Activated T-helper 17 cell treated with anti-CD3 and anti-CD28 coated beads, Interleukin-2, amount 50 U/mL, for 72 hours (primary cell): Measurements from ENCODE around the gene PGBD1. TPM values are rescaled to one million over a fixed set of nuclear protein-coding genes. Genes with fewer than 3 reads are reported as not detected.

ENCODE experiments used
- ATAC-seq: fragments of 150-1000 bp; cut with Tn5 transposase; replicated peaks from 2 replicates; pipeline ENCODE4 v1.10.0; 2021; ENCODE audit warnings: mild to moderate bottlenecking, moderate library complexity
- H3K27ac Mint-ChIP-seq: one replicate; pipeline ENCODE4 v1.8.0; 2022; ENCODE audit warnings: mixed read lengths
- H3K27me3 Mint-ChIP-seq: one replicate; pipeline ENCODE4 v1.8.0; 2022; ENCODE audit warnings: mixed read lengths
- H3K36me3 Mint-ChIP-seq: one replicate; pipeline ENCODE4 v1.8.0; 2022; ENCODE audit warnings: low read depth, mild to moderate bottlenecking, mixed read lengths
- H3K4me1 Mint-ChIP-seq: one replicate; pipeline ENCODE4 v1.8.0; 2022; ENCODE audit warnings: mixed read lengths
- H3K4me3 Mint-ChIP-seq: one replicate; pipeline ENCODE4 v1.8.0; 2022; ENCODE audit warnings: mild to moderate bottlenecking, mixed read lengths
- H3K9me3 Mint-ChIP-seq: one replicate; pipeline ENCODE4 v1.8.0; 2022; ENCODE audit warnings: mixed read lengths
- total RNA-seq, 2 donors: library from RNA; stranded (reverse); gene quantifications; one replicate each; pipeline ENCODE4 v1.2.3, GENCODE V29; 2022

Gene PGBD1, protein sequence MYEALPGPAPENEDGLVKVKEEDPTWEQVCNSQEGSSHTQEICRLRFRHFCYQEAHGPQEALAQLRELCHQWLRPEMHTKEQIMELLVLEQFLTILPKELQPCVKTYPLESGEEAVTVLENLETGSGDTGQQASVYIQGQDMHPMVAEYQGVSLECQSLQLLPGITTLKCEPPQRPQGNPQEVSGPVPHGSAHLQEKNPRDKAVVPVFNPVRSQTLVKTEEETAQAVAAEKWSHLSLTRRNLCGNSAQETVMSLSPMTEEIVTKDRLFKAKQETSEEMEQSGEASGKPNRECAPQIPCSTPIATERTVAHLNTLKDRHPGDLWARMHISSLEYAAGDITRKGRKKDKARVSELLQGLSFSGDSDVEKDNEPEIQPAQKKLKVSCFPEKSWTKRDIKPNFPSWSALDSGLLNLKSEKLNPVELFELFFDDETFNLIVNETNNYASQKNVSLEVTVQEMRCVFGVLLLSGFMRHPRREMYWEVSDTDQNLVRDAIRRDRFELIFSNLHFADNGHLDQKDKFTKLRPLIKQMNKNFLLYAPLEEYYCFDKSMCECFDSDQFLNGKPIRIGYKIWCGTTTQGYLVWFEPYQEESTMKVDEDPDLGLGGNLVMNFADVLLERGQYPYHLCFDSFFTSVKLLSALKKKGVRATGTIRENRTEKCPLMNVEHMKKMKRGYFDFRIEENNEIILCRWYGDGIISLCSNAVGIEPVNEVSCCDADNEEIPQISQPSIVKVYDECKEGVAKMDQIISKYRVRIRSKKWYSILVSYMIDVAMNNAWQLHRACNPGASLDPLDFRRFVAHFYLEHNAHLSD
- under 1 TPM; 0.64 to 0.76 TPM for total RNA-seq

DNA sequence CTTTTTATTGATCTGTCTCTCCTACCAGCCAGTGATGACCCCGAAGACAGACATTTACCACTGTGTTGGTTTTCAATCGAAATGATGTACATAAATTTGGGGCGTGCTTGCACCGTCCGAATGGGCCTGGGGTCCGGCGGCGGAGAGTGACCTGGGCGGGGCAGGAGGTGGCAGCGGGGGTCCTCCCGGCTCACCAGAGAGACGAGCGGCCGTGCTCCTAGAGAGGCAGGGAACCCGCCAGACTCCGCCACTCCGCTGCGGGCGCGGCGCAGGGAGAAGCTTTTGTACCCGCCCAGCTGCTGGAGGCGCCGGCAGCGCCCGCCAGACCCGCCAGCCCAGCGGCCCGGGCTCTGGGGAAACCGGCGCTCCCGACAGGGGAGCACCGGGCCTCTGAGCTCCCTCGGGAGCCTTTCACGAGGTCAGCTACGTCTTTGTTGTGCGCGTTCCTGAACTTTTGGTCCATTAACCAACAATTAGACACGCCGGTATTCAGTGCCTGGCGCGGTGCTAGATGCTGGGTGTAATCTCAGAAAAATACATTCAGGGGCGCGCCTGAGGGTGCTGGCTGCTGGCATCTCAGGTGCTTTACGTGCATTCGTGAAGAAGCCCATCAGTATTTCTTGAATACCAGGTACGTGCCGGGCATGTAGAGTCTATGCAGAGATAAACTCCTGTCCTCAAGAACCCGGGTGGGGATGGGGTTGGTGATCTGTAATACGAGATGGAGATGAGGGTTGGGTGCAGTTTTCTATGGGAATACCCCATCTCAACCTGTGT lies at the start of gene PGBD1:
PGBD1 (plus strand) TSS at position 285 of the 777 bp plus-strand sequence. CDS start 2,242 bp downstream, outside the sequence.
- ATAC-seq, result peak; percentile 82

DNA sequence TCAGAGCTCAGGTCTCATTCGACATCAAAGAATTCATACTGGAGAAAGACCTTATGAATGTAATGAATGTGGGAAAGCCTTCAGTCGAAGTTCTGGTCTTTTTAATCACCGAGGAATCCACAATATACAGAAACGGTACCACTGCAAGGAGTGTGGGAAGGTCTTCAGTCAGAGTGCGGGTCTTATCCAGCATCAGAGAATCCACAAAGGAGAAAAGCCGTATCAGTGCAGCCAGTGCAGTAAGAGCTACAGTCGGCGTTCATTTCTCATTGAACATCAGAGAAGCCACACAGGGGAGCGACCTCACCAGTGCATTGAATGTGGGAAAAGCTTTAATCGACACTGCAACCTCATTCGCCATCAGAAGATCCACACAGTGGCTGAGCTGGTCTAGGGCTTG lies 48.6 kb upstream of the PGBD1 start:
- peaks cover 3% of the 10 kb centered on the region for H3K27me3 Mint-ChIP-seq
- no peaks in the 10 kb centered on the region for H3K9me3 Mint-ChIP-seq
- no peaks in the 10 kb centered on the region for H3K4me1 Mint-ChIP-seq

More for the DNA sequence above, at the start of gene PGBD1:
- Mint-ChIP-seq H3K36me3 (peaks cover 9% of the 10 kb centered on the region), H3K27me3 (peaks cover 14% of the 10 kb centered on the region), H3K4me1 (no peaks in the 10 kb centered on the region), H3K4me3 (peak within 1 kb of the TSS; percentile 68), H3K27ac (no peak within 1 kb of the TSS), H3K9me3 (no peaks in the 10 kb centered on the region)

DNA sequence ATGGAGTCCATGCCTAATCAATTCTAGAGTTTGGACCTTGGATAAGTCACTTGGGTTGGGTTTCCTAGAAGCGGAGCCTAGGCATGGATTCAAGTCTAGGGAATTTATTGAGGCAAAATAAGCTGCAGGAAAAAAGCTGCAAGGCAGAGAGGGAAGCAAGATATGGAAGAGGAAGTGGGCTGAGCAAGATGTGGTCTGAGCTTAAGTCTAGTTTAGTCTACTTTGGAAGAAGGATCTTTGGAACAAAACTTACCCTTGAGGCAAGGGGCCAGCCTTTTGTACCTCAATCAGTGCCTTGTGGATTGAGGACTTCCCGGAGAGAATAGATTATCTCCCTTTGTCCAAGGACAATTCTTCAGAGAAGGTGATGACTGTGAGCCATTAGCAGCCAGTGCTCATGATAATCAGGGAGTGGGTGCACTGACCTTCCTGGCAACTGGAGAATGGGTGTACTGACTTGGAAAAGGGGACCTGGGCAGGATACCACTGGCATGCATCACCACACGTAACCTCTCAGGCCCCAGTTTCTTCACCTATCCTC lies 45.4 kb upstream of the PGBD1 start:
- Mint-ChIP-seq H3K4me3 (no peak overlapping the region), H3K4me1 (no peaks in the 10 kb centered on the region), H3K27me3 (peaks cover 3% of the 10 kb centered on the region), H3K36me3 (no peaks in the 10 kb centered on the region), H3K27ac (no peak overlapping the region), H3K9me3 (no peaks in the 10 kb centered on the region)
- ATAC-seq, result no peak

More for the DNA sequence above, 48.6 kb upstream of the PGBD1 start:
- H3K27ac Mint-ChIP-seq, result no peak overlapping the region
- H3K4me3 Mint-ChIP-seq, result no peak overlapping the region
- ATAC-seq, result no peak
- peaks cover 10% of the 10 kb centered on the region for H3K36me3 Mint-ChIP-seq

DNA sequence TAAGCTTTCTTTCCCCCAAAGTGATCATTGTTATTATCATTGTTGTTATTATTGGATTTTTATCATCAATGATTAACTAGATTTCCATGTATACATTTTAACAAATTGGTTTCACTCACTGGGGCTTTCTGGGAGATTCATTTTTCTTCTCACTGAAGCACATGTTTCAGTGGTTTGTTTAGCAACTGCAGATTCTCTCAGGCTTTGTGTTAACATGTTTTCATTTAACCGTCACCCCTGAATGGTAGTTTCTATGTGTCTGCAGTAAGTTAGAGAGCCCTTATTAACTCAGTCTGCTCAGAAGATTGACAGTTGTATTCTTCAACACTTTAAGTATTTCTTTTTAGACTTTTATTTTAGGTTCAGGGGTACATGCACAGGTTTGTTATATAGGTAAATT lies 41.7 kb upstream of the PGBD1 start:
- no peak for ATAC-seq
- H3K36me3 Mint-ChIP-seq, result peaks cover 13% of the 10 kb centered on the region
- no peak overlapping the region for H3K27ac Mint-ChIP-seq
- no peak overlapping the region for H3K4me3 Mint-ChIP-seq
- no peaks in the 10 kb centered on the region for H3K4me1 Mint-ChIP-seq
- peaks cover 3% of the 10 kb centered on the region for H3K27me3 Mint-ChIP-seq
- no peaks in the 10 kb centered on the region for H3K9me3 Mint-ChIP-seq

DNA sequence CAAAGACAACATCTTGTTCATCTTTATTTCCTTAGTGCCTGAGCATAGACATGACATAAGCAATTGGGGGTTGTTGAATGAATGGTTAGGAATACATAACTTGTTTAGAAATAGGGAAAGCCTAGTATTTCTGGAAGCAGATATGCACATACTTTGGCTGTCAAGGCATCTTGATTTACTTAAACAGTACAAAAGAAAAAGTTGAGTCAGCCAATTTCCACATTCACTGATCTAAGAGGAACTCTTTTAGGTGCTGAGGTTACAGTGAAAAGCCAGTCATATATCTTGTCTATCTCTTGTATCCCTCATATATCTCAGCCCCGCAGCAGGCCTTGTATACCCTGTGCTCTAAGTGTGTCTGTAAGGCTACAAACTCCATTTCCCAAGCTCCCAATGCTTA lies 40.9 kb upstream of the PGBD1 start:
- Mint-ChIP-seq H3K4me1 (no peaks in the 10 kb centered on the region), H3K9me3 (no peaks in the 10 kb centered on the region), H3K36me3 (peaks cover 21% of the 10 kb centered on the region), H3K27me3 (peaks cover 3% of the 10 kb centered on the region), H3K27ac (no peak overlapping the region), H3K4me3 (no peak overlapping the region)
- ATAC-seq, result no peak

DNA sequence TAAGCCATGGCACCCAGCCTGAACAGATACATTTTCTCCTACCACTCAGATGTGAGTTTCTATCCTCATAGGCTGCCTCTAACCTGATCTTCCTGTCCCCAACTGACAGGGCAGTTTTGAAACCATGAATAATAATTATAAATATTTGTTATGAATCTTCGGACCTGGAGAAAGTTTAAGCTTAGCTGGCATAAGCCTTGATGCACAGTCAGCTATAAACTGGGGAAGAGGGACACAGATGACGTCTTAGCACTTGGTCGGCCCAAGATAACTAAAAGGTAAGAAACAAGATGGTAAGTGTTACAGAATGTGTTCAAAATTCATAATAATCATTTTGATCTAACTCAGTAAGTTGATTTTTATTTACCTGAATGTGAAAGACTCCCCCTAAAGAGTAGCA lies 37.4 kb upstream of the PGBD1 start:
- no peaks in the 10 kb centered on the region for H3K27me3 Mint-ChIP-seq

DNA sequence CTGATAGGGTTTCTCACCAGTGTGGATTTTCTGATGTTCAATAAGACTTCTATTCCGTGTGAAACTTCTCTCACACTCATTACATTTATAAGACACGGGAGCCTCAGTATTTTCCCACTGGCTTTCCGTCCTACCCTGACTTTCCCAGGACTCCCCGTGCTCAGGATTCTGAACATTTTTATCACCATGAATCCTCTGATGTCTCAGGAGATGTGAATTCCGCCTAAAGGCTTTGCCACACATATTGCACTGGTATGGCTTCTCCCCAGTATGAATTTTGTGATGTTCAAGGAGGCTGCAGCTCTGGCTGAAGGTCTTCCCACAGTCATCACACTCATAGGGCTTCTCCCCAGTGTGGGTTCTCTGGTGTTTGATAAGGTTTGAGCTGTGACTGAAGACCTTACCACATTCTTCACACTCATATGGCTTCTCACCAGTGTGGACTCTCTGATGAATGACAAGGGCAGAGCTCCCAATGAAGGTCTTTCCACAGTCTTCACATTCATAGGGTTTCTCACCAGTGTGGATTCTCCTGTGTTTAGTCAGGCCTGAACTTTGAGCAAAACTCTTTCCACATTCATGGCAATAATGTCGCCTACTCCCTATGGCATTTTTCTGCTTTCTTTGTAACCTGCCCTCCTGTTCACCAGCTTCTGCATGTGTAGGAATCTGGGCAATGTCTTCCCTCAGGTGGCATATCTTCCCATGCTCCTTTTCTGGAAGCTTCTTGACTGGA lies 36.0 kb upstream of the PGBD1 start:
- Mint-ChIP-seq H3K4me3 (no peak overlapping the region), H3K4me1 (peaks cover 2% of the 10 kb centered on the region), H3K27me3 (no peaks in the 10 kb centered on the region), H3K9me3 (no peaks in the 10 kb centered on the region), H3K36me3 (peaks cover 54% of the 10 kb centered on the region), H3K27ac (peak overlapping the region; percentile 9)
- no peak for ATAC-seq

More for the DNA sequence above, 37.4 kb upstream of the PGBD1 start:
- no peak overlapping the region for H3K27ac Mint-ChIP-seq
- no peak for ATAC-seq
- H3K9me3 Mint-ChIP-seq, result no peaks in the 10 kb centered on the region
- no peak overlapping the region for H3K4me3 Mint-ChIP-seq
- peaks cover 54% of the 10 kb centered on the region for H3K36me3 Mint-ChIP-seq
- H3K4me1 Mint-ChIP-seq, result no peaks in the 10 kb centered on the region

DNA sequence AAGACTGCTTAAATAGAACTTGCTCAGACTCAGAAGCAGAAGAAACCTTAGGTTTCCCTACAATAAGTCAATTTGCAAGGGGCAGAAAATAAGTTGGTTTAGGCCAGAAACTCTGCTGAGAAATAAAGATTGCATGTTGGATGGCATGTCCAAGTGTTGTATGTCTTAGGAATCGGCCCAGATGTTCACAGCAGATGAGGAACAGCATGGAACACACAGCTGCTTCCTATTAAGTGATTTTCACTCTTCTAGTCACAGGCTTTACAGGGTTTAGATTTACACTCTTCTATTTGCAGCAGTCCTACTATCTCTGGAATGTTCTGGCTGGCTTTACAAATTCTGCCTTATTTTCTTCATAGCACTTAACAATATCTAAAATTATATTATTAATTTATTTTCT lies 32.5 kb upstream of the PGBD1 start:
- Mint-ChIP-seq H3K36me3 (peaks cover 48% of the 10 kb centered on the region), H3K4me3 (no peak overlapping the region), H3K27me3 (no peaks in the 10 kb centered on the region), H3K4me1 (peaks cover 16% of the 10 kb centered on the region), H3K27ac (no peak overlapping the region), H3K9me3 (no peaks in the 10 kb centered on the region)
- no peak for ATAC-seq

DNA sequence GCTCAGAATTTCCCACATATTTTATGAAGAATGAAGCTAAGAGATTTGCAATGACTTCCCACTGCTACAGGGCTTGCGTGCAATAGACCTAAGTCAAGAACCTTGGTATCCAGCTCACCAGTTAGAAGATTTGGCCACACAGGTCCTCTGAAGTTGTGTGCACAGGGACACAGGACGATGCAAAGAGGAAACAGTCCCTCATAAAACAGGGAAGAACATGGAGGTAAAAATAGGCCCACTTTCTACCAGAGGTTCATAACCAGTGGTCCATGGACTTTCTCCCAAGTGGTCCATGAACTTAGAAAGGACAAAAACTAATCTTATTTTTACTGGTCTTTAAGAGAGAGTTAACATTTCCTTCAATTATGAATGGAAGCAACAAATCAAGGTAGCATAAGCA lies 30.6 kb upstream of the PGBD1 start:
- H3K9me3 Mint-ChIP-seq, result no peaks in the 10 kb centered on the region
- H3K27ac Mint-ChIP-seq, result no peak overlapping the region
- ATAC-seq, result no peak
- peak overlapping the region; percentile 99 for H3K4me3 Mint-ChIP-seq
- H3K36me3 Mint-ChIP-seq, result peaks cover 30% of the 10 kb centered on the region
- no peaks in the 10 kb centered on the region for H3K27me3 Mint-ChIP-seq
- H3K4me1 Mint-ChIP-seq, result peaks cover 16% of the 10 kb centered on the region

DNA sequence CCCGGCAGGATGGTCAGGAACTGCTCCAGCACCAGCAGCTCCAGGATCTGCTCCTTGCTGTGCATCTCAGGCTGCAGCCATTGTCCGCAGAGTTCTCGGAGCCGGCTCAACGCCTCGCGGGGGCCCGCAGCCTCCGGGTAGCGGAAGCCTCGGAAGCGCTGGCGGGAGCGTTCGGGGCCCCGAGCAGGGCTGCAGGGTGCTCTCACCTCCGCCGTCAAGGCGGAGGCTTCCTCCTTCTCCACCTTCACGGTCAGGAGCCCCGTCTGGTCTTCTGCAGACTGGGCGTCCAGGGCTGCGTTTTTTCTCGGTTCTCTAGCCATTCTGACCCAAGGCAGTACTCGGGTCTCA lies 29.7 kb upstream of the PGBD1 start:
- Mint-ChIP-seq H3K4me3 (peak overlapping the region; percentile 99), H3K27ac (peak overlapping the region; percentile 93), H3K27me3 (no peaks in the 10 kb centered on the region), H3K9me3 (no peaks in the 10 kb centered on the region), H3K36me3 (peaks cover 21% of the 10 kb centered on the region), H3K4me1 (peaks cover 16% of the 10 kb centered on the region)
- peak; percentile 81 for ATAC-seq

DNA sequence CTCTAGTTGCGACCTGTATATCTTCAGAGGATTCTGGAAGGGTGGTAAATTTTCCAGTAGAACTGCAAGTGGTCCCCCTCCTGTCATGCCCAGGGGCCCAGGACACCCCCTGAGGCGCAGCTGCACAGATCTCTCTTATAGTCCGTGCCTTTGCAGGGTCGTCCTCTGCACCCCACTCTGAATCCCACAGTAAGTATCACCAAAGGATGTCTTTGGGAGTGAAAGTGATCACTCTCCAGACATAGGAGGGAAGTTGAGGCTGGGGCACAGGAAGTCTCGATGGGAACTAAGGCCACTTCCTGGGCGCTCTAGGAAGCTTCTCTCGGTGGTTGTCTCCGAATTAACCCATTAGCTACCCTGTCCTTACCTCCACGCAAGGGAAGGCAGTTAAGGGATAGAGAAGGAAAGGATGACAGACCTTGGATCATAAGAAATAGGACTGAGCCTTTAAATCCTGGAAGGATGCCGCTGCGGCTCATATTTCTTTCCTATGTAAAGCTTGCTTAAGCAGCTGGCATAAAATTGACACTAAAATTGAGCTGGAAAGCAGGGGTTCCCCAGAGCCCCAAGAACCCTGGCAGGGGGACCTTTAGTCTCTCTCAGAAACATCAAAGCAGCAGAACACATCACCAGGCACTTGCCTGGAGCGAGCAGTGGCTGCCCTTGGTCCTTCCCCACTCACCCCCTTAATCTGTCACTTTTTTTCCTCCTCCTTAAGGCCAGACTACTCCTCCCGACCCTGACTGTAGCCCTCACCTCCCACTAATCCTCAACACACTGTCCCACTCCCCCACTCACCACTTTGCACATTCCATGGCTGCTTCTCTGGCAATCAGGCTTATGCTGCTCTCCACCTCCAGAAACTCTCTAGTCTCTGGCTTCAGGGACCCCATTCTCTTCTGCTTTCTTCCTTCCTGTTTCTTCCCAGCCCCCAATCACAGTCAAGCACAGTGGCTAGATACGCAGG lies 29.1 kb upstream of the PGBD1 start, which contains the start of gene ZKSCAN4:
ZKSCAN4 (minus strand) TSS at position 261 of the 967 bp plus-strand sequence. CDS start 289 bp downstream, outside the sequence.
- Mint-ChIP-seq H3K4me3 (peak within 1 kb of the TSS; percentile 99), H3K27ac (peak within 1 kb of the TSS; percentile 93), H3K4me1 (peaks cover 16% of the 10 kb centered on the region), H3K9me3 (no peaks in the 10 kb centered on the region), H3K27me3 (no peaks in the 10 kb centered on the region), H3K36me3 (peaks cover 14% of the 10 kb centered on the region)
- peak; percentile 81 for ATAC-seq

DNA sequence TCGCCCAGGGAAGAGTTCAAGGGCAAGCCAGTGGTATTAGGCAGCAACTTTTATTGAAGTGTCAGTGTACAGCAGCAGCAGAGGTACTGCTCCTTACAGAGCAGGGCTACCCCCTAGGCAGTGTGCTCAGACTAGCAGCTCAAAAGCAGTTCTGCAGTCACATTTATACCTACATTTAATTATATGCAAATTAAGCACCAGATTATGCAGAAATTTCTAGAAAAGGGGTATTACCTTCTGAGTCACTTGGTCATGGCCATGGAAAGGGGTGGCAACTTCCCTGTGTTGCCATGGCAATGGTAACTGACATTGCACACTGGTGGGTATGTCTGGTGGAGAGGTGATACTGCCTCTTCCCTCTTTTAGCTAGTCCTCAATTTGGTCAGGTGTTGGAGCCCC lies 27.3 kb upstream of the PGBD1 start:
- Mint-ChIP-seq H3K9me3 (peaks cover 4% of the 10 kb centered on the region), H3K4me3 (no peak overlapping the region), H3K27me3 (peaks cover 4% of the 10 kb centered on the region)

DNA sequence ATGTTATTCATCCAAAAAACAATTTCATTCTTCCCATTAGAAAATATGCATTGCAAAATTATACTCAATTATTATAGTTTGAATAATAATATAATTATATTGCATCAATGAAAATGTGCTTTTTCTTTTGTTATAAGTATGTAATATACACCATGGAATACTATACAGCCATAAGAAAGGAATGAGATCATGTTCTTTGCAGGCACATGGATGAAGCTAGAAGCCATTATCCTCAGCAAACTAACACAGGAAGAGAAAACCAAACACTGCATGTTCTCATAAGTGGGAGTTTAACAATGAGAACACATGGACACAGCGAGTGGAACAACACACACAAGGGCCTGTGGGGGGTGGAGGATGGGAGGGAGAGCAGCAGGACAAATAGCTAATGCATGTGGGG lies 24.3 kb upstream of the PGBD1 start:
- H3K27me3 Mint-ChIP-seq, result peaks cover 8% of the 10 kb centered on the region
- H3K27ac Mint-ChIP-seq, result no peak overlapping the region
- H3K4me3 Mint-ChIP-seq, result no peak overlapping the region
- peaks cover 12% of the 10 kb centered on the region for H3K4me1 Mint-ChIP-seq
- ATAC-seq, result no peak
- H3K36me3 Mint-ChIP-seq, result no peaks in the 10 kb centered on the region
- H3K9me3 Mint-ChIP-seq, result peaks cover 4% of the 10 kb centered on the region

More for the DNA sequence above, 27.3 kb upstream of the PGBD1 start:
- ATAC-seq, result peak; percentile 41
- Mint-ChIP-seq H3K4me1 (peaks cover 20% of the 10 kb centered on the region), H3K36me3 (no peaks in the 10 kb centered on the region), H3K27ac (no peak overlapping the region)
